ENCODE results near the gene PHKG2.

- TF ChIP-seq CTCF (conservative IDR thresholded peaks at IDR 0.05; ENCODE audit: low read depth, low read length) (no peak), EZH2 (IDR thresholded peaks at IDR 0.05; ENCODE audit: low read length, unreplicated experiment) (no peak)
These were observed 10.2 kb upstream of the PHKG2 start for GRCh38 chr16:30737794-30738648.
